Thoracic aorta (tissue), 2 donors: ENCODE results near the gene KLF3. TPM values are rescaled to one million over a fixed set of nuclear protein-coding genes. Genes with fewer than 3 reads are reported as not detected.
A peak's percentile ranks its signal among the peaks of the same experiment; 100 is the strongest.

ENCODE experiments used
- ATAC-seq: fragments of 150-250 bp; one replicate; pipeline ENCODE4 v1.8.0; 2017; ENCODE audit warnings: low read depth; ENCODE audit not compliant: insufficient number of reproducible peaks, low FRiP score
- DNase-seq: peaks from one replicate; pipeline ENCODE4 v3.0.0-alpha.2; 2020; ENCODE audit warnings: low spot score
- H3K27ac ChIP-seq, 2 donors: fragments of 200-600 bp; sonication (generic); 1 replicate in 1 of 2; 2 replicates in 1 of 2; pipeline ENCODE4 v1.5.1; 2016; ENCODE audit warnings: mild to moderate bottlenecking in 2 of 2, moderate library complexity in 2 of 2
- H3K27me3 ChIP-seq: fragments of 200-600 bp; sonication (generic); replicated peaks from 2 replicates; pipeline ENCODE4 v1.6.0; 2016; ENCODE audit warnings: mild to moderate bottlenecking; ENCODE audit not compliant: insufficient read depth
- H3K36me3 ChIP-seq: fragments of 200-600 bp; sonication (generic); one replicate; pipeline ENCODE4 v1.5.1; 2016
- H3K4me1 ChIP-seq, 2 donors: fragments of 200-600 bp; sonication (generic); 1 replicate in 1 of 2; 2 replicates in 1 of 2; pipeline versions ENCODE4 v1.5.1 to v1.6.0; 2016; ENCODE audit warnings: low read depth in 2 of 2, mild to moderate bottlenecking in 1 of 2; ENCODE audit not compliant: control insufficient read depth in 1 of 2
- H3K4me3 ChIP-seq: fragments of 200-600 bp; sonication (generic); 2 replicates; pipeline ENCODE4 v1.5.1; 2016; ENCODE audit warnings: mild to moderate bottlenecking
- H3K9me3 ChIP-seq: fragments of 200-600 bp; sonication (generic); 2 replicates; pipeline ENCODE4 v1.5.1; 2016
- total RNA-seq, 2 donors: library from RNA; depleted of rRNA; stranded (reverse); fragments of >200 nt; gene quantifications; one replicate each; pipeline versions ENCODE4 v1.1.0 to v1.2.3, GENCODE V29; 2016
- TF ChIP-seq, protein P1 (sequence below): fragments of 200-600 bp; sonication (generic); IDR thresholded peaks from one replicate; pipeline ENCODE4 v1.5.1; 2019; ENCODE audit warnings: antibody characterized with exemption

KLF3 gene
- total RNA-seq, 2 donors from 2014 or later = 45.8 to 53.4 TPM

DNA sequence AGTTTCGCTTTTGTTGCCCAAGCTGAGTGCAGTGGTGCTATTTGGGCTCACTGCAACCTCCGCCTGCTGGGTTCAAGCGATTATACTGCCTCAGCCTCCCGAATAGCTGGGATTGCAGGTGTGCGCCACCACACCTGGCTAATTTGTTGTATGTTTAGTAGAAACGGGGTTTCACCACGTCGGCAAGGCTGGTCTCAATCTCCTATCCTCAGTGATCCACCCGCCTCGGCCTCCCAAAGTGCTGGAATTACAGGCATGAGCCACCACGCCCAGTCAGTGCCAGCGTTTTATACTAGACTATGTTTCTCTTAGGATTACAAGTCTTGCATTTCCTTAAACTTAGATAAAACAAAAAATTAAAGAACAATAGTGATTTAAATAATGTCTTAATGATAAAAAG is 13.0 kb downstream of the KLF3 start:
- TF ChIP-seq, protein P1, sequence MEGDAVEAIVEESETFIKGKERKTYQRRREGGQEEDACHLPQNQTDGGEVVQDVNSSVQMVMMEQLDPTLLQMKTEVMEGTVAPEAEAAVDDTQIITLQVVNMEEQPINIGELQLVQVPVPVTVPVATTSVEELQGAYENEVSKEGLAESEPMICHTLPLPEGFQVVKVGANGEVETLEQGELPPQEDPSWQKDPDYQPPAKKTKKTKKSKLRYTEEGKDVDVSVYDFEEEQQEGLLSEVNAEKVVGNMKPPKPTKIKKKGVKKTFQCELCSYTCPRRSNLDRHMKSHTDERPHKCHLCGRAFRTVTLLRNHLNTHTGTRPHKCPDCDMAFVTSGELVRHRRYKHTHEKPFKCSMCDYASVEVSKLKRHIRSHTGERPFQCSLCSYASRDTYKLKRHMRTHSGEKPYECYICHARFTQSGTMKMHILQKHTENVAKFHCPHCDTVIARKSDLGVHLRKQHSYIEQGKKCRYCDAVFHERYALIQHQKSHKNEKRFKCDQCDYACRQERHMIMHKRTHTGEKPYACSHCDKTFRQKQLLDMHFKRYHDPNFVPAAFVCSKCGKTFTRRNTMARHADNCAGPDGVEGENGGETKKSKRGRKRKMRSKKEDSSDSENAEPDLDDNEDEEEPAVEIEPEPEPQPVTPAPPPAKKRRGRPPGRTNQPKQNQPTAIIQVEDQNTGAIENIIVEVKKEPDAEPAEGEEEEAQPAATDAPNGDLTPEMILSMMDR = no peak
- ATAC-seq (no peak), DNase-seq (no peak)
- H3K4me3 ChIP-seq = no peak overlapping the region
- no peaks in the 10 kb centered on the region for H3K27me3 ChIP-seq
- peaks cover 9% of the 10 kb centered on the region for H3K36me3 ChIP-seq
- H3K4me1 ChIP-seq = peaks cover 55 to 75% of the 10 kb centered on the region in 2 donors
- H3K9me3 ChIP-seq = no peaks in the 10 kb centered on the region
- H3K27ac ChIP-seq = no peak overlapping the region

GRCh38 chr4:38677441-38677840 is 13.4 kb downstream of the KLF3 start:
- TF ChIP-seq, protein P1 = no peak
- no peak overlapping the region for H3K27ac ChIP-seq
- H3K4me3 ChIP-seq = no peak overlapping the region
- H3K27me3 ChIP-seq = no peaks in the 10 kb centered on the region
- ATAC-seq (no peak), DNase-seq (no peak)
- no peaks in the 10 kb centered on the region for H3K9me3 ChIP-seq
- H3K4me1 ChIP-seq = peaks cover 55 to 75% of the 10 kb centered on the region in 2 donors
- peaks cover 9% of the 10 kb centered on the region for H3K36me3 ChIP-seq

- Histone ChIP-seq H3K9me3 (no peaks in the 10 kb centered on the region), H3K36me3 (peaks cover 9% of the 10 kb centered on the region), H3K27ac (no peak overlapping the region), H3K4me1 (peaks cover 55 to 75% of the 10 kb centered on the region in 2 donors), H3K27me3 (no peaks in the 10 kb centered on the region), H3K4me3 (no peak overlapping the region)
- no peak for ATAC-seq
- TF ChIP-seq, protein P1 = no peak
- no peak for DNase-seq
These were observed 14.1 kb downstream of the KLF3 start for GRCh38 chr4:38678078-38678477.

GRCh38 chr4:38679921-38680320 is 15.9 kb downstream of the KLF3 start:
- DNase-seq (no peak), ATAC-seq (no peak)
- Histone ChIP-seq H3K36me3 (peaks cover 9% of the 10 kb centered on the region), H3K27ac (no peak overlapping the region), H3K4me3 (no peak overlapping the region), H3K27me3 (no peaks in the 10 kb centered on the region), H3K4me1 (peaks cover 45 to 66% of the 10 kb centered on the region in 2 donors), H3K9me3 (no peaks in the 10 kb centered on the region)
- TF ChIP-seq, protein P1 = no peak

- Histone ChIP-seq H3K27me3 (no peaks in the 10 kb centered on the region), H3K27ac (peak overlapping the region in 1 of 2 donors; percentile 16), H3K4me3 (no peak overlapping the region), H3K4me1 (peaks cover 42 to 61% of the 10 kb centered on the region in 2 donors), H3K9me3 (no peaks in the 10 kb centered on the region), H3K36me3 (peaks cover 9% of the 10 kb centered on the region)
- TF ChIP-seq, protein P1 = no peak
- no peak for DNase-seq
- no peak for ATAC-seq
These were observed 17.4 kb downstream of the KLF3 start for GRCh38 chr4:38681281-38681991.
